HCT116 (cell line): ENCODE results near the gene GPR107. TPM values are rescaled to one million over a fixed set of nuclear protein-coding genes. Genes with fewer than 3 reads are reported as not detected.

ENCODE experiments used
- ATAC-seq: fragments of 200-7000 bp; cut with Tn5 transposase; 2 replicates; pipeline ENCODE4 v1.9.1; 2020; ENCODE audit warnings: mild to moderate bottlenecking, moderate library complexity
- BruUV-seq: library from RNA; stranded (reverse); fragments of 400-500 nt; replicated peaks from 2 replicates; lab custom pipeline; 2021; lab: Mats Ljungman, UMichigan
- CTCF ChIA-PET: fragments of 300-600 bp; sonication (Branson Sonifier 250); formaldehyde crosslinking; loops from one replicate; lab custom pipeline; 2021; ENCODE audit warnings: antibody characterized with exemption; lab: Charles Lee
- POLR2A ChIA-PET: fragments of 300-600, 350-600 bp; sonication (Branson Sonifier 250); formaldehyde crosslinking; loops from one replicate; lab custom pipeline; 2021; ENCODE audit warnings: antibody characterized with exemption; lab: Charles Lee
- RAD21 ChIA-PET, 2 experiments: fragments of 300-600 bp; sonication (Branson Sonifier 250); formaldehyde crosslinking; loops; one replicate each; lab custom pipeline; 2023; ENCODE audit warnings: low total read pairs in 2 of 2; ENCODE audit not compliant: uncharacterized antibody in 2 of 2, unreplicated experiment in 2 of 2, low non-redundant PET in 1 of 2; lab: Charles Lee
- DNase-seq: peaks from one replicate; pipeline ENCODE4 v3.0.0-alpha.2; 2010; ENCODE audit warnings: low read depth, low spot score
- H2AFZ ChIP-seq: fragments of 200-600 bp; shearing (Covaris generic), sonication (generic); 2 replicates; pipeline ENCODE4 v1.6.1; 2017; ENCODE audit warnings: low read depth, mixed run types, mixed read lengths, antibody characterized with exemption, low read length; ENCODE audit not compliant: poor library complexity, severe bottlenecking
- H3K27ac ChIP-seq: 2 replicates; pipeline ENCODE4 v1.5.1; 2012; ENCODE audit warnings: low read depth, low read length
- H3K27me3 ChIP-seq: fragments of 200-600 bp; sonication (generic); 2 replicates; pipeline ENCODE4 v1.6.1; 2016; ENCODE audit warnings: mixed run types, low read length, mixed read lengths; ENCODE audit not compliant: insufficient read depth
- H3K36me3 ChIP-seq, 2 experiments: fragments of 200-500 bp in 1 of 2; fragments of 200-600 bp in 1 of 2; sonication (Bioruptor generic) in 1 of 2; sonication (generic) in 1 of 2; 2 replicates each; pipeline versions ENCODE4 v1.5.1 to v1.6.1; 2014 to 2016; ENCODE audit warnings: low read length in 2 of 2, inconsistent platforms in 1 of 2, mixed read lengths in 1 of 2, mixed run types in 1 of 2; ENCODE audit not compliant: insufficient read depth in 2 of 2, control insufficient read depth in 1 of 2
- H3K4me1 ChIP-seq, 2 experiments: fragments of 200-600 bp in 1 of 2; sonication (generic) in 1 of 2; 2 replicates each; pipeline versions ENCODE4 v1.5.1 to v1.6.1; 2012 to 2017; ENCODE audit warnings: low read length in 2 of 2, inconsistent platforms in 1 of 2, mild to moderate bottlenecking in 1 of 2, mixed read lengths in 1 of 2, mixed run types in 1 of 2, moderate library complexity in 1 of 2; ENCODE audit not compliant: insufficient read depth in 2 of 2, control insufficient read depth in 1 of 2
- H3K4me2 ChIP-seq: fragments of 200-600 bp; sonication (generic); 2 replicates; pipeline ENCODE4 v1.6.1; 2017; ENCODE audit warnings: mixed run types, low read length, mixed read lengths
- H3K4me3 ChIP-seq, 2 experiments: fragments of 200-600 bp in 1 of 2; sonication (generic) in 1 of 2; replicated peaks in 1 of 2; 2 replicates each; pipeline ENCODE4 v1.5.1; 2011 to 2016; ENCODE audit warnings: low read length in 2 of 2, control low read depth in 1 of 2, low read depth in 1 of 2, mild to moderate bottlenecking in 1 of 2, mixed read lengths in 1 of 2, mixed run types in 1 of 2
- H3K79me2 ChIP-seq: fragments of 200-600 bp; sonication (generic); 2 replicates; pipeline ENCODE4 v1.6.1; 2017; ENCODE audit warnings: mild to moderate bottlenecking, mixed run types, low read length, moderate library complexity, mixed read lengths; ENCODE audit not compliant: insufficient read depth
- H3K9ac ChIP-seq: fragments of 200-600 bp; sonication (generic); 2 replicates; pipeline ENCODE4 v1.6.1; 2016; ENCODE audit warnings: low read length, mixed read lengths
- H3K9me2 ChIP-seq: fragments of 200-600 bp; sonication (generic), shearing (Covaris generic); 2 replicates; pipeline ENCODE4 v1.6.1; 2017; ENCODE audit warnings: mixed run types, mild to moderate bottlenecking, moderate library complexity; ENCODE audit not compliant: insufficient read depth
- H3K9me3 ChIP-seq, 2 experiments: fragments of 200-500 bp in 1 of 2; fragments of 200-600 bp in 1 of 2; sonication (Bioruptor generic) in 1 of 2; sonication (generic) in 1 of 2; 2 replicates each; pipeline ENCODE4 v1.6.1; 2014 to 2017; ENCODE audit warnings: low read length in 2 of 2, mixed read lengths in 2 of 2, inconsistent platforms in 1 of 2, low read depth in 1 of 2, mild to moderate bottlenecking in 1 of 2, mixed run types in 1 of 2, moderate library complexity in 1 of 2; ENCODE audit not compliant: control insufficient read depth in 1 of 2, insufficient read depth in 1 of 2
- H4K20me1 ChIP-seq: fragments of 200-600 bp; sonication (generic), shearing (Covaris generic); 2 replicates; pipeline ENCODE4 v1.6.1; 2017; ENCODE audit warnings: mixed run types, mild to moderate bottlenecking, moderate library complexity; ENCODE audit not compliant: insufficient read depth
- CEBPB ChIP-seq: IDR thresholded peaks from 2 replicates; pipeline ENCODE4 v1.6.1; 2012; ENCODE audit warnings: low read depth
- EGR1 ChIP-seq: IDR thresholded peaks from 2 replicates; pipeline ENCODE4 v1.6.1; 2012; ENCODE audit warnings: low read depth
- ELF1 ChIP-seq: IDR thresholded peaks from 2 replicates; pipeline ENCODE4 v1.6.1; 2012; ENCODE audit warnings: low read depth, borderline replicate concordance
- JUND ChIP-seq: IDR thresholded peaks from 2 replicates; pipeline ENCODE4 v1.6.1; 2012
- POLR2AphosphoS5 ChIP-seq: IDR thresholded peaks from 2 replicates; pipeline ENCODE4 v1.6.1; 2011; ENCODE audit warnings: mild to moderate bottlenecking, low read depth, low read length, moderate library complexity
- SIN3A ChIP-seq: IDR thresholded peaks from 2 replicates; pipeline ENCODE4 v1.6.1; 2012; ENCODE audit warnings: low read depth
- SP1 ChIP-seq: IDR thresholded peaks from 2 replicates; pipeline ENCODE4 v1.6.1; 2012; ENCODE audit warnings: low read depth
- TCF7L2 ChIP-seq: IDR thresholded peaks from 2 replicates; pipeline ENCODE4 v1.7.0; 2011; ENCODE audit warnings: borderline replicate concordance, inconsistent platforms; ENCODE audit not compliant: insufficient read depth, insufficient read length; ENCODE audit errors: extremely low read depth
- ZFX ChIP-seq: fragments of 450-650 bp; IDR thresholded peaks from 2 replicates; pipeline ENCODE4 v1.6.1; 2017
- ZNF274 ChIP-seq: fragments of 200-500 bp; sonication (Bioruptor generic); IDR thresholded peaks from 2 replicates; pipeline ENCODE4 v1.6.1; 2014; ENCODE audit warnings: mild to moderate bottlenecking, low read depth, low read length, inconsistent platforms
- intact Hi-C: fragments of 100-400 bp; cut with micrococcal nuclease; formaldehyde crosslinking; loops from 2 replicates; pipeline ENCODE4 v1.10.0; 2022
- total RNA-seq: library from RNA; stranded (reverse); gene quantifications from one replicate; pipeline ENCODE4 v1.2.1, GENCODE V29; 2021; ENCODE audit not compliant: unreplicated experiment
- TF ChIP-seq, protein P1 (sequence below): IDR thresholded peaks from 2 replicates; pipeline ENCODE4 v1.6.1; 2012
- TF ChIP-seq, protein P2 (sequence below), 3 experiments: fragments of 200-600 bp in 1 of 3; sonication (generic) in 1 of 3; IDR thresholded peaks in 2 of 3; conservative IDR thresholded peaks in 1 of 3; 2 replicates each; pipeline ENCODE4 v1.5.1; 2012 to 2017; ENCODE audit warnings: low read depth in 2 of 3, low read length in 2 of 3, antibody characterized with exemption in 1 of 3, borderline replicate concordance in 1 of 3, control low read depth in 1 of 3, mild to moderate bottlenecking in 1 of 3, mixed read lengths in 1 of 3, mixed run types in 1 of 3, moderate library complexity in 1 of 3; ENCODE audit not compliant: insufficient read depth in 1 of 3
- TF ChIP-seq, protein P3 (sequence below): IDR thresholded peaks from 2 replicates; pipeline ENCODE4 v1.6.1; 2011; ENCODE audit warnings: mild to moderate bottlenecking, low read length, moderate library complexity; ENCODE audit not compliant: insufficient replicate concordance; ENCODE audit errors: extremely low read depth

The GPR107 gene
- total RNA-seq, 1 experiment from 2014 or later, result 32.5 TPM

DNA sequence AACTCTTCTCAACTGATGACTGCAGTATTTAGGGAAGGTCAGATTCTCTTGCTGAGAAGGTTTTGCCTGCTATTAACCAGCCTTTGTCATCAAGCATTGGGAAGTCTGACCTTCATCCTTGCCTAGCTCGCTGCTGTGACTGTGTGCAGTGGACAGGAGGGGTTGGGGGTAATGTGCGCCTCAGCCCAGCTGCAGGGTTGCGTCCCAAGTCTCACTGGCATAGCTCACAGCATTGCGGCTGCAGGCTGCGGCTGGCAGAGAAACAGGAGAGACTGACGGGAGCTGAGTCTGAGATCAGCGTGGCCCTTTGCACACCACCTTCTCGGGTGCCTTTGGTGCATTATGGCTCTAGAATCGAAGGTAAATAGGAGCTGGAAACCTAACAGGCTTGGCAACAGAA, 62.6 kb downstream of the GPR107 start:
- TF ChIP-seq POLR2AphosphoS5 (no peak), SP1 (no peak), JUND (no peak), CEBPB (no peak), ZNF274 (no peak), ELF1 (no peak), TCF7L2 (no peak), ZFX (no peak), SIN3A (no peak), EGR1 (no peak)
- TF ChIP-seq, protein P1, sequence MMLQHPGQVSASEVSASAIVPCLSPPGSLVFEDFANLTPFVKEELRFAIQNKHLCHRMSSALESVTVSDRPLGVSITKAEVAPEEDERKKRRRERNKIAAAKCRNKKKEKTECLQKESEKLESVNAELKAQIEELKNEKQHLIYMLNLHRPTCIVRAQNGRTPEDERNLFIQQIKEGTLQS, result no peak
- TF ChIP-seq, protein P2, sequence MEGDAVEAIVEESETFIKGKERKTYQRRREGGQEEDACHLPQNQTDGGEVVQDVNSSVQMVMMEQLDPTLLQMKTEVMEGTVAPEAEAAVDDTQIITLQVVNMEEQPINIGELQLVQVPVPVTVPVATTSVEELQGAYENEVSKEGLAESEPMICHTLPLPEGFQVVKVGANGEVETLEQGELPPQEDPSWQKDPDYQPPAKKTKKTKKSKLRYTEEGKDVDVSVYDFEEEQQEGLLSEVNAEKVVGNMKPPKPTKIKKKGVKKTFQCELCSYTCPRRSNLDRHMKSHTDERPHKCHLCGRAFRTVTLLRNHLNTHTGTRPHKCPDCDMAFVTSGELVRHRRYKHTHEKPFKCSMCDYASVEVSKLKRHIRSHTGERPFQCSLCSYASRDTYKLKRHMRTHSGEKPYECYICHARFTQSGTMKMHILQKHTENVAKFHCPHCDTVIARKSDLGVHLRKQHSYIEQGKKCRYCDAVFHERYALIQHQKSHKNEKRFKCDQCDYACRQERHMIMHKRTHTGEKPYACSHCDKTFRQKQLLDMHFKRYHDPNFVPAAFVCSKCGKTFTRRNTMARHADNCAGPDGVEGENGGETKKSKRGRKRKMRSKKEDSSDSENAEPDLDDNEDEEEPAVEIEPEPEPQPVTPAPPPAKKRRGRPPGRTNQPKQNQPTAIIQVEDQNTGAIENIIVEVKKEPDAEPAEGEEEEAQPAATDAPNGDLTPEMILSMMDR (IDR thresholded peaks at IDR 0.05 in 2 of 3, conservative IDR thresholded peaks at IDR 0.05 in 1 of 3; ENCODE audit: borderline replicate concordance in 1 of 3, insufficient read depth in 1 of 3, low read depth in 2 of 3, low read length in 2 of 3), result no peak
- TF ChIP-seq, protein P3, sequence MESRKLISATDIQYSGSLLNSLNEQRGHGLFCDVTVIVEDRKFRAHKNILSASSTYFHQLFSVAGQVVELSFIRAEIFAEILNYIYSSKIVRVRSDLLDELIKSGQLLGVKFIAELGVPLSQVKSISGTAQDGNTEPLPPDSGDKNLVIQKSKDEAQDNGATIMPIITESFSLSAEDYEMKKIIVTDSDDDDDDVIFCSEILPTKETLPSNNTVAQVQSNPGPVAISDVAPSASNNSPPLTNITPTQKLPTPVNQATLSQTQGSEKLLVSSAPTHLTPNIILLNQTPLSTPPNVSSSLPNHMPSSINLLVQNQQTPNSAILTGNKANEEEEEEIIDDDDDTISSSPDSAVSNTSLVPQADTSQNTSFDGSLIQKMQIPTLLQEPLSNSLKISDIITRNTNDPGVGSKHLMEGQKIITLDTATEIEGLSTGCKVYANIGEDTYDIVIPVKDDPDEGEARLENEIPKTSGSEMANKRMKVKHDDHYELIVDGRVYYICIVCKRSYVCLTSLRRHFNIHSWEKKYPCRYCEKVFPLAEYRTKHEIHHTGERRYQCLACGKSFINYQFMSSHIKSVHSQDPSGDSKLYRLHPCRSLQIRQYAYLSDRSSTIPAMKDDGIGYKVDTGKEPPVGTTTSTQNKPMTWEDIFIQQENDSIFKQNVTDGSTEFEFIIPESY, result no peak
- RAD21 ChIA-PET, result no interaction called here
- no TSS peak for BruUV-seq

More for the DNA sequence above, 62.6 kb downstream of the GPR107 start:
- ChIA-PET CTCF (no interaction called here), POLR2A (interaction anchor here (0.5 kb wide), 1 partner anchor 612 kb away, joined by 3 read pairs; no protein-coding TSS in a partner anchor)
- no peaks in the 10 kb centered on the region for H4K20me1 ChIP-seq
- H3K4me1 ChIP-seq, result peaks cover 6 to 23% of the 10 kb centered on the region in 2 experiments
- no peak overlapping the region for H3K4me2 ChIP-seq
- H3K4me3 ChIP-seq, result no peak overlapping the region
- ATAC-seq (no peak), DNase-seq (no peak)
- H3K9me3 ChIP-seq, result no peaks in the 10 kb centered on the region
- H3K36me3 ChIP-seq, result no peaks in the 10 kb centered on the region
- H2AFZ ChIP-seq, result no peak overlapping the region
- no peaks in the 10 kb centered on the region for H3K79me2 ChIP-seq
- intact Hi-C loops, result no loop called here
- no peaks in the 10 kb centered on the region for H3K9me2 ChIP-seq
- H3K27ac ChIP-seq, result no peak overlapping the region
- no peaks in the 10 kb centered on the region for H3K27me3 ChIP-seq
- H3K9ac ChIP-seq, result no peak overlapping the region
